ENCODE data around the gene UQCRQ. TPM values are rescaled to one million over a fixed set of nuclear protein-coding genes. Genes with fewer than 3 reads are reported as not detected.

UQCRQ gene
- total and polyA plus RNA-seq, 2 donors (not counting 3 experiments of a cell fraction or from before 2014, with no cell fraction given): 246 to 390 TPM

DNA sequence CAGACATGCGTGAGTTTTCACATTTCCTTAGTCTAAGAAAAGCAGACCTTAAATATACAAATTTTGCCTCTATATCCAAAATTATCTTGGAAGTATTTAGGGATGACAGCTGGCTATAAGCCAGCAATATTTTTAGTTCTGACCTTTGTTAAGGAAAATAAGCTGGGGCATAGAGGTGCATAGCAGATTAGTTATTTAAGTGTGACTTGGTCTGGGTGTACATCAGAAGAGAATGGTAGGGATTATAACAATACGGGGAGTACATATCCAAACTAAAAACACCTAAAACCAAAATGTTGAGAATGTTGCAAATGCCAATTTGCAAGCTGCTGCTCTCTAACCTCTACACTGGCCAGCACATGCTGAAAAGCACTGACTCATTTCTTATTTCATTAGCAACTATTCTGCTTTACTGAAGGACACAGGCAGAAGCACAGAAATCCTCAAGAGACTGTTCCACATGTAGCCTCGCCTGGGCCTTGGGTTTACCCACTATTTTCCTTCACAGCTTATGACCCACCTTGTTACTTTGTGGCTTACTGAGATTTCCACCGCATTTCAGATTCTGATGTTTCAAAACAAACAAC is 29.4 kb downstream of the UQCRQ start:
- Histone ChIP-seq H3K9me3 (replicated peaks; ENCODE audit: control insufficient read depth, insufficient read depth, low read length) (no peaks in the 10 kb centered on the region), H3K4me3 (replicated peaks in 1 of 3; ENCODE audit: insufficient read depth in 1 of 3, low read depth in 1 of 3, low read length in 3 of 3) (no peak overlapping the region), H3K27me3 (ENCODE audit: control insufficient read depth in 2 of 2, insufficient read depth in 2 of 2, low read length in 2 of 2) (no peaks in the 10 kb centered on the region), H2AFZ (ENCODE audit: low read depth, low read length) (no peak overlapping the region), H3K9me1 (replicated peaks; ENCODE audit: control insufficient read depth, extremely low read depth, insufficient read depth, low read length) (no peaks in the 10 kb centered on the region), H4K20me1 (replicated peaks; ENCODE audit: control insufficient read depth, extremely low read depth, insufficient read depth, low read length) (peaks cover 2% of the 10 kb centered on the region), H3K9ac (replicated peaks; ENCODE audit: extremely low read depth, insufficient read depth, low read length) (no peak overlapping the region), H3K4me2 (ENCODE audit: insufficient read depth, low read length) (no peak overlapping the region), H3K79me2 (ENCODE audit: control insufficient read depth, insufficient read depth, low read length) (peaks cover 10% of the 10 kb centered on the region), H3K36me3 (ENCODE audit: control insufficient read depth in 2 of 2, extremely low read depth in 1 of 2, insufficient read depth in 2 of 2, low read length in 2 of 2) (peaks cover 24 to 36% of the 10 kb centered on the region in 2 experiments), H3K4me1 (ENCODE audit: control insufficient read depth, extremely low read depth, insufficient read depth, low read length) (no peaks in the 10 kb centered on the region), H3K27ac (ENCODE audit: insufficient read depth, low read depth, low read length) (no peak overlapping the region)
- TF ChIP-seq FOS (IDR thresholded peaks at IDR 0.05; ENCODE audit: borderline replicate concordance, insufficient read depth, low read length): no peak
- no peak for TF ChIP-seq EZH2 (IDR thresholded peaks at IDR 0.05; ENCODE audit: borderline replicate concordance, low read depth, low read length, severe bottlenecking)
- TF ChIP-seq CTCF (IDR thresholded peaks at IDR 0.05; ENCODE audit: extremely low read depth in 1 of 2, insufficient read depth in 1 of 2, low read depth in 1 of 2, low read length in 2 of 2): no peak
- TF ChIP-seq GATA2 (IDR thresholded peaks at IDR 0.05; ENCODE audit: insufficient read depth, insufficient read length, low read depth, low read length): no peak
- no peak for TF ChIP-seq MAX (IDR thresholded peaks at IDR 0.05; ENCODE audit: insufficient read depth, insufficient read length)
- no peak for TF ChIP-seq MYC (IDR thresholded peaks at IDR 0.05; ENCODE audit: low read depth, low read length)
- TF ChIP-seq JUN (IDR thresholded peaks at IDR 0.05; ENCODE audit: borderline replicate concordance, insufficient read depth, insufficient read length, low read depth): no peak
- TF ChIP-seq POLR2AphosphoS5 (IDR thresholded peaks at IDR 0.05; ENCODE audit: insufficient read depth, low read depth, low read length): no peak
- TF ChIP-seq POLR2A (IDR thresholded peaks at IDR 0.05; ENCODE audit: low read depth, low read length): no peak
- CTCF ChIA-PET: interaction anchor here (0.9 to 1.6 kb wide), 3 partner anchors 13 to 181 kb away, joined by 3 to 6 read pairs (median 5); no protein-coding TSS in a partner anchor
- FAIRE-seq (no peak), DNase-seq (ENCODE audit: low read depth, low spot score) (no peak)
- POLR2A ChIA-PET: no interaction called here
- dilution Hi-C loops (cut with MboI; ENCODE audit: extremely low pct_ligation_motif_present, low sequenced_read_pairs): no loop called here
- intact Hi-C loops (cut with micrococcal nuclease): no loop called here
- BruUV-seq (replicated peaks): no TSS peak
